ENCODE measurements around the gene MRPS18B. TPM values are rescaled to one million over a fixed set of nuclear protein-coding genes. Genes with fewer than 3 reads are reported as not detected.

Gene MRPS18B
- polyA plus RNA-seq, 3 donors = 18.8 to 52.4 (median 45.2) TPM

- peak overlapping the region in 1 of 2 donors; percentile 14 for H3K27ac ChIP-seq (ENCODE audit: low read depth in 1 of 2, low read length in 2 of 2)
Measured at GRCh38 chr6:30601436-30601814, 16.2 kb upstream of the MRPS18B start.

DNA sequence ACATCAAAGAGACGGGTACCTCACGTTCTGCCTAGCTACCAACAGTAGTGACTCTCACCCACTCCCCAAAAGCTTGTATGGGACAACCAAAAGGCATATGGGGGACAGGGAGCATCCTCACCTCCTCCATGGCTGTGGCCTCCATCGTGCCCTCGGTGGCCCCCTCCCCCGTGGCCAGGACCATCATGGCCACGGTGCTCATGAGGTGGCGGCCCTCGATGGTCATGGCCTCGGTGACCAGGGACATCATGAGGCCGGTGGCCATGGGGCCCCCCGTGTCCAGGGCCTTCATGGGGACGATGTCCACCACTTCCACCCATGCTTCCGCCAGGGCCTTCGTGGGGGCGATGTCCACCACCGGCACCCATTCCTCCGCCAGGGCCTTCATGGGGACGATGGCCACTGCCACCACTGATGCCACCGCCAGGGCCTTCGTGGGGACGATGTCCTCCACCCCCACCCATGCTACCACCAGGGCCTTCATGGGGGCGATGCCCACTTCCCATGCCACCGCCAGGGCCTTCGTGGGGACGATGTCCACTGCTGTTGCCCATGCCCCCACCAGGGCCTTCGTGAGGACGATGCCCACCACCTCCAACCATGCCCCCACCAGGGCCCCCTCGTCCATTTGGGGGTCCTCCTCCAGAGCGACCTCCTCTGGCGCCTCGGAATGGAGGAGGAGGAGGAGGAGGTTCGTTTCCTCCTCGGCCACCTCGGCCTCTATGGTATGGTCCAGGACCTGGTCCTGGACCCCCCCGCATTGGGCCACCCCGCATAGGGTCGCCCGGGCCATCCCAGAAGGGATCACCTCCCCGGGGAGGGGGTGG is 15.6 kb upstream of the MRPS18B start:
- H3K4me3 ChIP-seq (replicated peaks in 1 of 3; ENCODE audit: low read depth in 2 of 3, low read length in 3 of 3) = no peak overlapping the region
- H3K9me3 ChIP-seq (replicated peaks in 1 of 2; ENCODE audit: control insufficient read depth in 1 of 2, insufficient read depth in 1 of 2, low read length in 2 of 2) = no peaks in the 10 kb centered on the region
- Mint-ChIP-seq H3K27ac (no peak overlapping the region), H3K36me3 (peaks cover 59 to 68% of the 10 kb centered on the region in 2 donors), H3K4me1 (peaks cover 4% of the 10 kb centered on the region), H3K9me3 (no peaks in the 10 kb centered on the region), H3K27me3 (ENCODE audit: low read depth in 3 of 3) (no peaks in the 10 kb centered on the region), H3K4me3 (no peak overlapping the region)
- whole genome bisulfite sequencing (ENCODE audit: insufficient coverage) = 88% methylated on average over 22 of the region's 39 CpGs
- no peaks in the 10 kb centered on the region for H3K4me1 ChIP-seq (ENCODE audit: control insufficient read depth in 1 of 2, insufficient read depth in 2 of 2, low read length in 2 of 2)
- intact Hi-C loops (cut with micrococcal nuclease) = no loop called here
- peaks cover 85% of the 10 kb centered on the region for H4K20me1 ChIP-seq (ENCODE audit: insufficient read depth, low read length)
- no peak overlapping the region for H3K9ac ChIP-seq (ENCODE audit: insufficient read depth, low read length, poor library complexity, severe bottlenecking)
- peaks cover 65 to 69% of the 10 kb centered on the region in 2 donors for H3K36me3 ChIP-seq (replicated peaks in 1 of 2; ENCODE audit: control insufficient read depth in 1 of 2, insufficient read depth in 2 of 2, low read length in 2 of 2)
- no peak overlapping the region for H3K4me2 ChIP-seq (replicated peaks; ENCODE audit: extremely low read depth, low read length, poor library complexity, severe bottlenecking)
- H2AFZ ChIP-seq (ENCODE audit: insufficient read depth, low read depth, low read length, poor library complexity, severe bottlenecking) = no peak overlapping the region
- DNase-seq = no peak
- no peaks in the 10 kb centered on the region for H3K27me3 ChIP-seq (ENCODE audit: control insufficient read depth in 2 of 2, insufficient read depth in 2 of 2, low read length in 2 of 2)
- no peak overlapping the region for H3K27ac ChIP-seq (ENCODE audit: low read depth in 1 of 2, low read length in 2 of 2)
- peaks cover 6% of the 10 kb centered on the region for H3K79me2 ChIP-seq (ENCODE audit: insufficient read depth, low read length)
- TF ChIP-seq CTCF (IDR thresholded peaks at IDR 0.05) = no peak

More at GRCh38 chr6:30601436-30601814, 16.2 kb upstream of the MRPS18B start:
- Histone ChIP-seq H3K36me3 (replicated peaks in 1 of 2; ENCODE audit: control insufficient read depth in 1 of 2, insufficient read depth in 2 of 2, low read length in 2 of 2) (peaks cover 59 to 63% of the 10 kb centered on the region in 2 donors), H3K4me2 (replicated peaks; ENCODE audit: extremely low read depth, low read length, poor library complexity, severe bottlenecking) (no peak overlapping the region), H3K4me3 (replicated peaks in 1 of 3; ENCODE audit: low read depth in 2 of 3, low read length in 3 of 3) (no peak overlapping the region), H3K27me3 (ENCODE audit: control insufficient read depth in 2 of 2, insufficient read depth in 2 of 2, low read length in 2 of 2) (no peaks in the 10 kb centered on the region), H2AFZ (ENCODE audit: insufficient read depth, low read depth, low read length, poor library complexity, severe bottlenecking) (no peak overlapping the region), H3K9me3 (replicated peaks in 1 of 2; ENCODE audit: control insufficient read depth in 1 of 2, insufficient read depth in 1 of 2, low read length in 2 of 2) (no peaks in the 10 kb centered on the region), H4K20me1 (ENCODE audit: insufficient read depth, low read length) (peaks cover 79% of the 10 kb centered on the region), H3K4me1 (ENCODE audit: control insufficient read depth in 1 of 2, insufficient read depth in 2 of 2, low read length in 2 of 2) (no peaks in the 10 kb centered on the region), H3K79me2 (ENCODE audit: insufficient read depth, low read length) (peaks cover 6% of the 10 kb centered on the region), H3K9ac (ENCODE audit: insufficient read depth, low read length, poor library complexity, severe bottlenecking) (no peak overlapping the region)
- Mint-ChIP-seq H3K4me1 (peaks cover 4% of the 10 kb centered on the region), H3K27me3 (ENCODE audit: low read depth in 3 of 3) (no peaks in the 10 kb centered on the region), H3K36me3 (peaks cover 53 to 62% of the 10 kb centered on the region in 2 donors), H3K4me3 (no peak overlapping the region), H3K27ac (peak overlapping the region in 5 of 7 donors; percentile 11 to 80 (median 53)), H3K9me3 (no peaks in the 10 kb centered on the region)
- TF ChIP-seq CTCF (IDR thresholded peaks at IDR 0.05) = no peak
- WGBS (ENCODE audit: insufficient coverage) = 30% methylated on average over 3 of the region's 6 CpGs
- DNase-seq = no peak
- intact Hi-C loops (cut with micrococcal nuclease) = no loop called here
